Measurements from ENCODE around the gene FADS2. TPM values are rescaled to one million over a fixed set of nuclear protein-coding genes. Genes with fewer than 3 reads are reported as not detected.

The FADS2 gene
- total RNA-seq, 4 donors from 2014 or later, result 1.5 to 6.4 (median 4.0) TPM

DNA sequence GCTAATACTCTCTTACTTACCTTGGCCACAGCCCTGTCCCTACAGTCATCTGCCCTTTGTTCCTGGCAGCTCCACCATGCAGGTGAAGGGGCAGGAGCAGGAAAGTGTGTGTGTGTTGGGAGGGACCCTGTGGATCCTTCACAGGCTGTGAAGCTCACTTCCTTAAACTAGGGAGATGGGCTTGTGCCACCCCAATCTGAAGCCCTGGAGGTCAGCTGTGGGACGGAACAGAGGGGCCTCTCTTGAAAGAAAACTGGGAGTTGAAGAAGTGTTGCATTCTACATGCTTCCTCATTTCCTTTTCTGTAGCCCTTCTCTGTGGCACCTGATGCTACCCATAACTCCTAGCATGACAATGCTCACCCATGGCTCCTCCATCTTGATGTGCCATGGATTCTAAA lies 23.0 kb upstream of the FADS2 start:
- intact Hi-C loops (cut with DNase I; ENCODE audit: low total_unique reads), result no loop called here
- ATAC-seq (no peak), DNase-seq (no peak)
- no peak for TF ChIP-seq POLR2A (IDR thresholded peaks at IDR 0.05)
- Histone ChIP-seq H3K27ac (no peak overlapping the region), H3K4me3 (no peak overlapping the region), H3K27me3 (no peaks in the 10 kb centered on the region), H3K36me3 (no peaks in the 10 kb centered on the region), H3K4me1 (no peaks in the 10 kb centered on the region), H3K9me3 (no peaks in the 10 kb centered on the region)
- in situ Hi-C loops (cut with MboI; ENCODE audit: low sequenced_read_pairs in 4 of 4), result loop anchor here in 1 of 4 donors (10.0 kb wide), 1 partner anchor 280 kb away; no protein-coding TSS in a partner anchor

DNA sequence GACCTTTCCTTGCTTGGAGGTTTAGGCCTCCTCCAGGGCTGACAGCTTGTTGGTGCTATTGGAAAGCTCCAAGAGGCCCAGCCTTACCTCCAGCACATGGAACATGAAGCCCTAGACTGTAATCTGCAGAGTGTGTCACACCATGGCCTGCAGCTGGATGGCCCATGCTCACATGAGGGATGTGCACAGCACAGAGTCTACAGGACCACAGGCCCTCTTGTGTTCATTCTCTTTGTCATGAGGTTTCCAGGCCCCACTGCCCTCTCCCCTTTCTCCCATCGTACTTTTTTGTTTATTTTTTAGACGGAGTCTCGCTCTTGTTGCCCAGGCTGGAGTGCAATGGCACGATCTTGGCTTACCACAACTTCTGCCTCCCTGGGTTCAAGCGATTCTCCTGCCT lies 21.3 kb upstream of the FADS2 start:
- H3K4me1 ChIP-seq, result no peaks in the 10 kb centered on the region

DNA sequence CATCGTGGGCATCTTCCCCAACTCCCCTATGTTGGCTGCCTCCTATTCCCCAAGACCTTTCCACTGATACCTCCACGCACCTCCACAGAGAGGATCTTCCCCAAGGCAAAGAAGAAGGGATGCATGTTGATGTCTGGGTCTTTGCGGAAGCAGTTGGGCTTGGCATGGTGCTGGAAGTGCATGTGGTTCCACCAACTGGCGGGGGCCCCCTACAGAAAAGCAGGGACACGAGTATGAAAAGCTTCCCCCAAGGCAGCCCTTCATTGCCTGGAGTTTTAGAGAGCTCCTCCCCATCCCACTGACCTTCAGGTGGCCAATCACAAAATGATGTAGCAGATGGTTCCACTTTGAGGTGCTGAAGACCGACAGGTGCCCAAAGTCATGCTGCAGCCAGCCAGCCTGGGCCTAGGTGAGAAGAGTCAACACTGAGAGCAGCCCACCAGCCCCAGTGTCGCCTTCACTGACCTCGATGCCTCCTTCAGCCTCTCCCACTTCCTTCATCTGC lies 17.4 kb upstream of the FADS2 start:
- Histone ChIP-seq H3K36me3 (no peaks in the 10 kb centered on the region), H3K9me3 (no peaks in the 10 kb centered on the region), H3K27ac (no peak overlapping the region), H3K4me1 (peaks cover 0 to 5% of the 10 kb centered on the region in 2 donors), H3K27me3 (no peaks in the 10 kb centered on the region), H3K4me3 (no peak overlapping the region)
- DNase-seq, result no peak
- in situ Hi-C loops (cut with MboI; ENCODE audit: low sequenced_read_pairs in 4 of 4), result no loop called here
- TF ChIP-seq, protein P1, sequence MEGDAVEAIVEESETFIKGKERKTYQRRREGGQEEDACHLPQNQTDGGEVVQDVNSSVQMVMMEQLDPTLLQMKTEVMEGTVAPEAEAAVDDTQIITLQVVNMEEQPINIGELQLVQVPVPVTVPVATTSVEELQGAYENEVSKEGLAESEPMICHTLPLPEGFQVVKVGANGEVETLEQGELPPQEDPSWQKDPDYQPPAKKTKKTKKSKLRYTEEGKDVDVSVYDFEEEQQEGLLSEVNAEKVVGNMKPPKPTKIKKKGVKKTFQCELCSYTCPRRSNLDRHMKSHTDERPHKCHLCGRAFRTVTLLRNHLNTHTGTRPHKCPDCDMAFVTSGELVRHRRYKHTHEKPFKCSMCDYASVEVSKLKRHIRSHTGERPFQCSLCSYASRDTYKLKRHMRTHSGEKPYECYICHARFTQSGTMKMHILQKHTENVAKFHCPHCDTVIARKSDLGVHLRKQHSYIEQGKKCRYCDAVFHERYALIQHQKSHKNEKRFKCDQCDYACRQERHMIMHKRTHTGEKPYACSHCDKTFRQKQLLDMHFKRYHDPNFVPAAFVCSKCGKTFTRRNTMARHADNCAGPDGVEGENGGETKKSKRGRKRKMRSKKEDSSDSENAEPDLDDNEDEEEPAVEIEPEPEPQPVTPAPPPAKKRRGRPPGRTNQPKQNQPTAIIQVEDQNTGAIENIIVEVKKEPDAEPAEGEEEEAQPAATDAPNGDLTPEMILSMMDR (IDR thresholded peaks at IDR 0.05 in 4 of 5, conservative IDR thresholded peaks at IDR 0.05 in 1 of 5), result no peak
- TF ChIP-seq POLR2A (IDR thresholded peaks at IDR 0.05), result no peak
- ATAC-seq, result no peak
- intact Hi-C loops (cut with DNase I; ENCODE audit: low total_unique reads), result no loop called here

More for the DNA sequence above, 21.3 kb upstream of the FADS2 start:
- intact Hi-C loops (cut with DNase I; ENCODE audit: low total_unique reads) (no loop called here), in situ Hi-C loops (cut with MboI; ENCODE audit: low sequenced_read_pairs in 4 of 4) (loop anchor here in 1 of 4 donors (10.0 kb wide), 1 partner anchor 278 kb away; no protein-coding TSS in a partner anchor)
- DNase-seq (no peak), ATAC-seq (no peak)
- no peak overlapping the region for H3K27ac ChIP-seq
- no peak for TF ChIP-seq POLR2A (IDR thresholded peaks at IDR 0.05)
- TF ChIP-seq, protein P1 (IDR thresholded peaks at IDR 0.05 in 4 of 5, conservative IDR thresholded peaks at IDR 0.05 in 1 of 5), result no peak
- H3K4me3 ChIP-seq, result no peak overlapping the region
- H3K36me3 ChIP-seq, result no peaks in the 10 kb centered on the region
- no peaks in the 10 kb centered on the region for H3K27me3 ChIP-seq
- H3K9me3 ChIP-seq, result no peaks in the 10 kb centered on the region

DNA sequence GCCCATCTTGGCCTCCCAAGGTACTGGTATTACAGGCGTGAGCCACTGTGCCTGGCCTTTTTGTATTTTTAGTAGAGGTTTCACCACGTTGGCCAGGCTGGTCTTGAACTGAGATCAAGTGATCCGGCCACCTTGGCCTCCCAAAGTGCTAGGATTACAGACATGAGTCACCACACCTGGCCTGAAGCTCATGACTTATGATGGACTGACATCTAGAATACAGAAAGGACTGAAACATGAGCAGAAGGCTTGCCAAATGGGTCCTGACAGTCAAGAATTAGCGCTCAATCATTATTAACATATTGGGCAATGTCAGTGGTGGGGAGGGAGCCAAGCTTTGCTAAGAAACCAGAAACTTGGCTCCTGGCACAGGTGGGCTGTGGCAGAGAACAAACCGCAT lies 16.3 kb upstream of the FADS2 start:
- Histone ChIP-seq H3K4me1 (peaks cover 0 to 5% of the 10 kb centered on the region in 2 donors), H3K9me3 (no peaks in the 10 kb centered on the region), H3K27me3 (no peaks in the 10 kb centered on the region), H3K36me3 (no peaks in the 10 kb centered on the region), H3K4me3 (no peak overlapping the region), H3K27ac (peak overlapping the region in 2 of 4 donors; percentile 16 to 21)
- intact Hi-C loops (cut with DNase I; ENCODE audit: low total_unique reads) (no loop called here), in situ Hi-C loops (cut with MboI; ENCODE audit: low sequenced_read_pairs in 4 of 4) (no loop called here)
- DNase-seq, result peak in 1 of 2 donors; percentile 64
- TF ChIP-seq POLR2A (IDR thresholded peaks at IDR 0.05), result no peak
- TF ChIP-seq, protein P1 (IDR thresholded peaks at IDR 0.05 in 4 of 5, conservative IDR thresholded peaks at IDR 0.05 in 1 of 5), result no peak
- peak; percentile 28 for ATAC-seq

DNA sequence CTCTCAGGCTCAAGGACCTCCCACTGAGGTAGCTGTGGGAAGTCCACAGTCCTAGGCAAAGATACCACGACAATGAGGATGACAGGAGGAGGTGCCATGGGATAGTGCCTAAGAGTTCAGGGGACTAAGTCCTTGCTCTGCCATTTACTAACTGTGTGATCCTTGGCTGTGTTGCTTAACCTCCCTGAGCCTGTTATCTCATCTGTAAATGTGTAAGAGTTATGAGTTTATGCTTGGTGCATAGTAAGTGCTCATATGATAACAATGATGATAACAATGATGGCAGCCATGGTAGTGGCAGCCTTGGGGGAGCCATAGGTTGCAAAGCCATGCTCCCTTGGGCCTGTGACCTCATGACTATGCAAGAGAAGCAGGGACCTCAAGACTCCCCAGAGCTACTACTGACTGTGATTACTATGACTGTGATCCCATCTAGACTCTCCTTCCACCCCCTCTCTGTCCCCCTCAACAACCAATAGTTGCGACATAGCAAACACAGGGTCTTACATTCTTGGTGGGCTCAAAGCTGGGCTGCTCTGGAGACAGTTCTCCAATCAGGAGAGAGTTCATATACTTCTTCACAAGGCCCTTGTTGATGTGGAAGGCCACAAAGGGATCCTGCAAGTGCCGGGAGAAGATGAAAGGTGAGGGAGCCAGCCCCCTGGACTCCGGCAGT lies 15.2 kb upstream of the FADS2 start:
- no peak overlapping the region for H3K27ac ChIP-seq
- intact Hi-C loops (cut with DNase I; ENCODE audit: low total_unique reads) (no loop called here), in situ Hi-C loops (cut with MboI; ENCODE audit: low sequenced_read_pairs in 4 of 4) (no loop called here)
- no peaks in the 10 kb centered on the region for H3K27me3 ChIP-seq
- H3K4me3 ChIP-seq, result no peak overlapping the region
- H3K36me3 ChIP-seq, result no peaks in the 10 kb centered on the region
- no peak for ATAC-seq
- TF ChIP-seq, protein P1 (IDR thresholded peaks at IDR 0.05 in 4 of 5, conservative IDR thresholded peaks at IDR 0.05 in 1 of 5), result no peak
- no peak for TF ChIP-seq POLR2A (IDR thresholded peaks at IDR 0.05)
- no peaks in the 10 kb centered on the region for H3K9me3 ChIP-seq
- H3K4me1 ChIP-seq, result peaks cover 0 to 11% of the 10 kb centered on the region in 2 donors
- DNase-seq, result no peak

All from gastrocnemius medialis (tissue), 4 donors.